ENCODE measurements around the gene ADO. TPM values are rescaled to one million over a fixed set of nuclear protein-coding genes. Genes with fewer than 3 reads are reported as not detected.

Gene ADO
- total and polyA plus RNA-seq, 2 of the 13 experiments (the other 11 are each of a cell fraction or from before 2014, with no cell fraction given) = 8.9 to 15.9 TPM

- TF ChIP-seq, protein P1, sequence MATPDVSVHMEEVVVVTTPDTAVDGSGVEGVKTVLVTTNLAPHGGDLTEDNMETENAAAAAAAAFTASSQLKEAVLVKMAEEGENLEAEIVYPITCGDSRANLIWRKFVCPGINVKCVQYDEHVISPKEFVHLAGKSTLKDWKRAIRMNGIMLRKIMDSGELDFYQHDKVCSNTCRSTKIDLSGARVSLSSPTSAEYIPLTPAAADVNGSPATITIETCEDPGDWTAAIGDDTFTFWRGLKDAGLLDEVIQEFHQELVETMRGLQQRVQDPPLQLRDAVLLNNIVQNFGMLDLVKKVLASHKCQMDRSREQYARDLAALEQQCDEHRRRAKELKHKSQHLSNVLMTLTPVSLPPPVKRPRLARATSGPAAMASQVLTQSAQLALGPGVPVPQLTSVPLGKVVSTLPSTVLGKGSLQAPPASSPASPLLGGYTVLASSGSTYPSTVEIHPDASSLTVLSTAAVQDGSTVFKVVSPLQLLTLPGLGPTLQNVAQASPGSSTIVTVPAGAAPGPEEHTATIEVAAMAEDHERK (CRISPR knock-in tag; IDR thresholded peaks at IDR 0.05; ENCODE audit: low read depth) = peak; percentile 72; the same call in 1 of the 2 replicates
- TF ChIP-seq SP140L (CRISPR knock-in tag; IDR thresholded peaks at IDR 0.05; ENCODE audit: borderline replicate concordance) (no peak), RXRA (CRISPR knock-in tag; IDR thresholded peaks at IDR 0.05) (peak; percentile 72), MYC (CRISPR knock-in tag; IDR thresholded peaks at IDR 0.05; ENCODE audit: borderline replicate concordance) (peak; percentile 49; the same call in 1 of the 2 replicates), ATF6 (CRISPR knock-in tag; conservative IDR thresholded peaks at IDR 0.05) (no peak), POLR2A (IDR thresholded peaks at IDR 0.05; ENCODE audit: insufficient read depth in 1 of 2, low read depth in 2 of 2, low read length in 2 of 2) (peak in 1 of 2 experiments; percentile 67; a peak in 3 of 4 replicates), ZNF317 (CRISPR knock-in tag; IDR thresholded peaks at IDR 0.05) (peak; percentile 88), ZBTB21 (CRISPR knock-in tag; IDR thresholded peaks at IDR 0.05) (peak; percentile 53; the same call in 1 of the 2 replicates), HOXA5 (CRISPR knock-in tag; IDR thresholded peaks at IDR 0.05) (peak; percentile 14), LCORL (IDR thresholded peaks at IDR 0.05) (0 out of 2 replicates have a peak, but pooled peaks have one; percentile 25), LCORL (CRISPR knock-in tag; IDR thresholded peaks at IDR 0.05) (no peak), AGO2 (optimal IDR thresholded peaks at IDR 0.05; ENCODE audit: low read depth, low read length) (peak; percentile 74), DMAP1 (CRISPR knock-in tag; IDR thresholded peaks at IDR 0.05) (peak; percentile 67)
- TF ChIP-seq, protein P2, sequence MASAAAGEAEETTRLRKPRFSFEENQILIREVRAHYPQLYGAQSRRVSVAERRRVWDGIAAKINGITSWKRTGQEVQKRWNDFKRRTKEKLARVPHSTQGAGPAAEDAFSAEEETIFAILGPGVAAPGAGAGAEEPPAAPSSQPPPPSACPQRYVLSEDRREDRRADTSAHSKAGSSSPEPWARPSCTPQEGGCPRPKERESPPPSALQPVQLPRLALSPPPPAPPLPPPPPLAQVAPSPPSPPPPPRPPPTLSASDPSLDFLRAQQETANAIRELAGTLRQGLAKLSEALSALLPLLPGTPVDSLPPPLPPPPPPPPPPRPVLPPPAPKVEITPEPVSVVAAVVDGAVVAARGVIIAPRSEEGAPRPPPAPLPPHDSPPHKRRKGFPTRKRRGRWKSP (CRISPR knock-in tag; IDR thresholded peaks at IDR 0.05) = peak; percentile 56; the same call in 1 of the 2 replicates
- TF ChIP-seq, protein P3, sequence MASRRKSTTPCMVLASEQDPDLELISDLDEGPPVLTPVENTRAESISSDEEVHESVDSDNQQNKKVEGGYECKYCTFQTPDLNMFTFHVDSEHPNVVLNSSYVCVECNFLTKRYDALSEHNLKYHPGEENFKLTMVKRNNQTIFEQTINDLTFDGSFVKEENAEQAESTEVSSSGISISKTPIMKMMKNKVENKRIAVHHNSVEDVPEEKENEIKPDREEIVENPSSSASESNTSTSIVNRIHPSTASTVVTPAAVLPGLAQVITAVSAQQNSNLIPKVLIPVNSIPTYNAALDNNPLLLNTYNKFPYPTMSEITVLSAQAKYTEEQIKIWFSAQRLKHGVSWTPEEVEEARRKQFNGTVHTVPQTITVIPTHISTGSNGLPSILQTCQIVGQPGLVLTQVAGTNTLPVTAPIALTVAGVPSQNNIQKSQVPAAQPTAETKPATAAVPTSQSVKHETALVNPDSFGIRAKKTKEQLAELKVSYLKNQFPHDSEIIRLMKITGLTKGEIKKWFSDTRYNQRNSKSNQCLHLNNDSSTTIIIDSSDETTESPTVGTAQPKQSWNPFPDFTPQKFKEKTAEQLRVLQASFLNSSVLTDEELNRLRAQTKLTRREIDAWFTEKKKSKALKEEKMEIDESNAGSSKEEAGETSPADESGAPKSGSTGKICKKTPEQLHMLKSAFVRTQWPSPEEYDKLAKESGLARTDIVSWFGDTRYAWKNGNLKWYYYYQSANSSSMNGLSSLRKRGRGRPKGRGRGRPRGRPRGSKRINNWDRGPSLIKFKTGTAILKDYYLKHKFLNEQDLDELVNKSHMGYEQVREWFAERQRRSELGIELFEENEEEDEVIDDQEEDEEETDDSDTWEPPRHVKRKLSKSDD (CRISPR knock-in tag; IDR thresholded peaks at IDR 0.05; ENCODE audit: low read depth) = no peak
- TF ChIP-seq, protein P4, sequence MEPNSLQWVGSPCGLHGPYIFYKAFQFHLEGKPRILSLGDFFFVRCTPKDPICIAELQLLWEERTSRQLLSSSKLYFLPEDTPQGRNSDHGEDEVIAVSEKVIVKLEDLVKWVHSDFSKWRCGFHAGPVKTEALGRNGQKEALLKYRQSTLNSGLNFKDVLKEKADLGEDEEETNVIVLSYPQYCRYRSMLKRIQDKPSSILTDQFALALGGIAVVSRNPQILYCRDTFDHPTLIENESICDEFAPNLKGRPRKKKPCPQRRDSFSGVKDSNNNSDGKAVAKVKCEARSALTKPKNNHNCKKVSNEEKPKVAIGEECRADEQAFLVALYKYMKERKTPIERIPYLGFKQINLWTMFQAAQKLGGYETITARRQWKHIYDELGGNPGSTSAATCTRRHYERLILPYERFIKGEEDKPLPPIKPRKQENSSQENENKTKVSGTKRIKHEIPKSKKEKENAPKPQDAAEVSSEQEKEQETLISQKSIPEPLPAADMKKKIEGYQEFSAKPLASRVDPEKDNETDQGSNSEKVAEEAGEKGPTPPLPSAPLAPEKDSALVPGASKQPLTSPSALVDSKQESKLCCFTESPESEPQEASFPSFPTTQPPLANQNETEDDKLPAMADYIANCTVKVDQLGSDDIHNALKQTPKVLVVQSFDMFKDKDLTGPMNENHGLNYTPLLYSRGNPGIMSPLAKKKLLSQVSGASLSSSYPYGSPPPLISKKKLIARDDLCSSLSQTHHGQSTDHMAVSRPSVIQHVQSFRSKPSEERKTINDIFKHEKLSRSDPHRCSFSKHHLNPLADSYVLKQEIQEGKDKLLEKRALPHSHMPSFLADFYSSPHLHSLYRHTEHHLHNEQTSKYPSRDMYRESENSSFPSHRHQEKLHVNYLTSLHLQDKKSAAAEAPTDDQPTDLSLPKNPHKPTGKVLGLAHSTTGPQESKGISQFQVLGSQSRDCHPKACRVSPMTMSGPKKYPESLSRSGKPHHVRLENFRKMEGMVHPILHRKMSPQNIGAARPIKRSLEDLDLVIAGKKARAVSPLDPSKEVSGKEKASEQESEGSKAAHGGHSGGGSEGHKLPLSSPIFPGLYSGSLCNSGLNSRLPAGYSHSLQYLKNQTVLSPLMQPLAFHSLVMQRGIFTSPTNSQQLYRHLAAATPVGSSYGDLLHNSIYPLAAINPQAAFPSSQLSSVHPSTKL (CRISPR knock-in tag; IDR thresholded peaks at IDR 0.05) = peak; percentile 37; the same call in 1 of the 2 replicates
Observed at GRCh38 chr10:62804356-62805230, at the start of gene ADO (continued).
